ENCODE data around the gene POLR3A.

POLR3A gene

DNA sequence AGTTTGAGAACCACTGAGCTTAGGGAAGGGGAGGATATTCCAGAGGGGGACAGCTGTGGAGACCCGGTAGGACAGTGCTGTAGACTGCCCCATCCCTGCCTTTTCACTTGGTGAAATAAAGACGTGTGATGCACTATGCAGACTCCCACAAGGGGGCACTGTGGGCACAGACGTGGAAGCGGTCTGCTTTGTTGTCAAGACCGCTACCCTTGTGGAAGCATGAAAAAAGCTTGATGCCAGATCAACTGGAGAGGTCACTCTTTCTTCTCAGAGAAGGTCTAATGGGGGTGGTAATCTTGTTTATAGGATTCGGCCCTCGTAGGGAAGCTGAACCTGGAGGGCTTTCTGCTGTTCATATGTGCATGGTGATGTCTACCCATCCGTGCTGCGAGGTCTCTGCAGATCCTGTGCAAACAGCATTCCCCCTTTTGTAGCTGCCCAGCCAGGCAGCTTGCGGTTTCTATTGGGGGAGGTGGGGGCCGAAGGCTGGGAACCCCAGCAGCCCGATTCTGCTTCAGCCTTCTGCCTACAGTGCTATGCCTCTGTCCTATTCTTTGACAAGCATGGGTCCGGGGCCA lies 18.1 kb upstream of the POLR3A start:
- DNase-seq (ENCODE audit: low read depth in 1 of 2, low spot score in 1 of 2), result peak; percentile 66 to 83

DNA sequence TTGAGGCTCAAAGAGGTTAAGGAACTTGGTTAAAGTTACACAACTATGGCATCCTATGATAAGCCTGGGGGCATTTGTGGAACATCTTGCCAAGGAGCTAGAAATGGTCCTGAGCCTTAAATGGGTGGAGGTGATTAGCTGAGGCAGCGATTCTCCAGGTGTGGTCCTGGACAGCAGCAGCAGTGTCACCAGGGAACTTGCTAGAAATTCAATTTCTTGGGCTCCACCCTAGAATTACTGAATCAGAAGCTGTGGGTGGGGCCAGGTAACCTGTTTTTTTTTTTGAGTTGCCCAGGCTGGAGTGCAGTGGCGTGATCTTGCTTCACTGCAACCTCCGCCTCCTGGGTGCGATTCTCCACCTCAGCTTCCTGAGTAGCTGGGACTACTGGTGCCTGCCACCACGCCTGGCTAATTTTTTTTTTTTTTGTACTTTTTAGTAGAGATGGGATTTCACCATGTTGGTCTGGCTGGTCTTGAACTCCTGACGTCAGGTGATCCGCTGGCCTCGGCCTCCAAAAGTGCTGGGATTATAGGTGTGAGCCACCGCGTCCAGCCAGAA lies 17.5 kb upstream of the POLR3A start:
- no peak for DNase-seq (ENCODE audit: low read depth in 1 of 2, low spot score in 1 of 2)

DNA sequence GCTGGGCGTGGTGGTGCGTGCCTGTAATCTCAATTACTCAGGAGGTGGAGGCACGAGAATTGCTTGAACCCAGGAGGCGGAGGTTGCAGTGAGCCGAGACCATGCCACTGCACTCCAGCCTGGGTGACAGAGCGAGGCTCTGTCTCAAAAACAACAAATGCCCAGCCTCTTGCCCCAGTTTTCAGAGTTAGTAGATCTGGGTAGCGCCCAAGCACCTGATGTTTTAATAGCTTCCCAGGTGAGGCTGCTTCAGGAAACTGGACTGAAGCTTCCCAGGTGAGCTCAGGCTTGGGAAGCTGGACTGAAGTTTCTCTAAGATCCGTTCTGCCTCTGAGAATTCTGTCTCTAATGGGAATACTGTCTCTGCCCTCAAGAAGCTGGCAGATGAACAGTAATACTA lies 16.5 kb upstream of the POLR3A start:
- DNase-seq (ENCODE audit: low read depth in 1 of 2, low spot score in 1 of 2), result no peak

DNA sequence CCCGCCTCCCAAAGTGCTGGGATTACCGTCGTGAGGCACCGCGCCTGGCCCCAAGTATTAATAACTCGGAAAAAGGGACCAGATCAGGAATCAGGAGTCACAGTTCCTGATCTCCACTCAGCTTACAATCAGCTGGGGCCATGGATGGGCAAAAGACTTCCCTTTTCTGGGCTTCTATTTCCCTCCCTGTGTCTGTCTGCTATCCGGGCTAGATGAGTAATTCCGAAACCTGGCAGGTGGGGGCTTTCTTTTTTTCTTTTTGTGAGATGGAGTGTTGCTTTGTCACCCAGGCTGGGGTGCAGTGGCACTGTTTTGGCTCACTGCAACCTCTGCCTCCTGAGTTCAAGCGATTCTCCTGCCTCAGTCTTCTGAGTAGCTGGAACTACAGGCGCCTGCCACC lies 15.9 kb upstream of the POLR3A start:
- DNase-seq (ENCODE audit: low read depth in 1 of 2, low spot score in 1 of 2), result no peak

DNA sequence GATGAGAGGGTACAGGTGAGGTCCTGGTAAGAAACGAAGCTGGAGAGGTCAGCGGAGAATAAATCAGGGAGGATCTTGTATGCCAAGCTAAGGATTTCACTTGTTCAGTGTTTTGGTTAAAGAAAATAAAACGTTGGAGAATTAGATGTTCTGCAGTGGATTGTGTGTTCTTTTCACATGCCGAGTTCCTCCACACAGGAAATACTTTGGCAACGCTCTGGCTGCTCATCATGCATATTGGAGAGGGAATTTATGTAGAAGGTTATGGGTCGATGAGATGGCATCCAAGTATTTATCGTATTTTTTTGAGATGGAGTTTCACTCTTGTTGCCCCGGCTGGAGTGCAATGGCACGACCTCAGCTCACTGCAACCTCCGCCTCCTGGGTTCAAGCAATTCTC lies 15.4 kb upstream of the POLR3A start:
- DNase-seq (ENCODE audit: low read depth in 1 of 2, low spot score in 1 of 2), result no peak

DNA sequence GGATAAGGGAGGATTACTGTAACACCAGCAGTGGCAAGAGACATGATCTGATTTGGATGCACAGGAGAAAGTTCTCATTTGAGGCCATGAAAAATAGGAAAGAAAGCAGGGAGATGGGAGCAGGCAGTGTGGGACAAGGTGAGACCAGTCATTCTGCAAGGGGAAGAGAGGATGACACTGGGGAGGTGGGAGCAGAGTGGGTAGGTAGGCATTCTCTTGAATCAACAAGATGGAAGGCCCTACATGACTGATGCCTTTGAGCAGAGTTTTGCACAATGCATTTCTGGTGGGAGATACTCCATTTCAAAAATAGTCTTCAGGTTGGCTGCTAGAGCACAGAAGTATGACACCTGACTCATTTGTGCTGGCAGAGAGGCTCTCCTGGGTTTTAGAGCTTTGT lies 14.9 kb upstream of the POLR3A start:
- no peak for DNase-seq (ENCODE audit: low read depth in 1 of 2, low spot score in 1 of 2)

DNA sequence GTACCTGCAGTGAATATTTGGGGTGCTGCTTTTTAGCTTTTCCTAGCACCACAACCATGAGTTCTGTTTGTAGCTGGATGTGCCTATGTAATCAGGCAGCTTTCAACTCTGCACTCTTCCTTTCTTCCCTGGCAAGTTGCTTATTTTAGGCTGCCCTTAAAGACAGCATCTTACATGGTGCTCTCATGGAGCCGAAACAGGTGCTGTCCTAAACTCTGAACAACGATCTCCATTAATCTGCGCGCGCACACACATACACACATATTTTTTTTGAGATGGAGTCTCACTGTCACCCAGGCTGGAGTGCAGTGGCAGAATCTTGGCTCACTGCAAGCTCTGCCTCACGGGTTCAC lies 13.4 kb upstream of the POLR3A start:
- DNase-seq (ENCODE audit: low read depth in 1 of 2, low spot score in 1 of 2), result no peak

DNA sequence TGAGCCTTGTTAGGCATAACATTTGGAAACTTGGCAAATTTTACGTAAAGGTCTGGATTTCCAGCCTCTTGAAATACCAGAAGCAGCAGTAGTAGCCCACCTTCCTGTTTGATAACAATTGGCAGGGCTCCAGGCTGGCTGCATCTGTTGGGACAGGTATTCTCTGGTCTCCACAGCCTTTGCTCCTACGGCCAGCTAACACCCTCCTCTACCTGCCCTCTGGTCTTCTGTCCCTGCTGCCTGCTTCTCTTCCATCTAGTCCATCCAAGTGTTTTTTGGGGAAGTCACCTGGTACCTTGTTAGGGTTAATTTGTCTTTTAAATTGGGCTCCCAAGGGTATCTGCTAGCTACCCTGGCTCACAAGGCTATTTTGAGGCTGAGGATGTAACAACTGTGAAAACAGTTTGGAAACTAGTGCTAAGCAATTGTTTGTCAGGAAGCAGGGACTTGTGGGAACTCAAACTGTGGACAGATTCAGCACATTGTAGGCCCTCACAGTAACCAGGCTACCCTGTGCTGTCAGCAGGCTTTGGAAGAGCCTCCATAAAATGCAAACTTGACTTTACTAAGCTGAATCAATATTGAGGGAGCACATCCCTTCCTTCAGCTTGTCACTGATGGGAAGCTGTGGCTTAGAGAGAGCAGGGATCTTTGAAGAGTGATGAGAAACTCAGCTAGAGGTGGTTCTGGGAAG lies 12.9 kb upstream of the POLR3A start:
- no peak for DNase-seq (ENCODE audit: low read depth in 1 of 2, low spot score in 1 of 2)

DNA sequence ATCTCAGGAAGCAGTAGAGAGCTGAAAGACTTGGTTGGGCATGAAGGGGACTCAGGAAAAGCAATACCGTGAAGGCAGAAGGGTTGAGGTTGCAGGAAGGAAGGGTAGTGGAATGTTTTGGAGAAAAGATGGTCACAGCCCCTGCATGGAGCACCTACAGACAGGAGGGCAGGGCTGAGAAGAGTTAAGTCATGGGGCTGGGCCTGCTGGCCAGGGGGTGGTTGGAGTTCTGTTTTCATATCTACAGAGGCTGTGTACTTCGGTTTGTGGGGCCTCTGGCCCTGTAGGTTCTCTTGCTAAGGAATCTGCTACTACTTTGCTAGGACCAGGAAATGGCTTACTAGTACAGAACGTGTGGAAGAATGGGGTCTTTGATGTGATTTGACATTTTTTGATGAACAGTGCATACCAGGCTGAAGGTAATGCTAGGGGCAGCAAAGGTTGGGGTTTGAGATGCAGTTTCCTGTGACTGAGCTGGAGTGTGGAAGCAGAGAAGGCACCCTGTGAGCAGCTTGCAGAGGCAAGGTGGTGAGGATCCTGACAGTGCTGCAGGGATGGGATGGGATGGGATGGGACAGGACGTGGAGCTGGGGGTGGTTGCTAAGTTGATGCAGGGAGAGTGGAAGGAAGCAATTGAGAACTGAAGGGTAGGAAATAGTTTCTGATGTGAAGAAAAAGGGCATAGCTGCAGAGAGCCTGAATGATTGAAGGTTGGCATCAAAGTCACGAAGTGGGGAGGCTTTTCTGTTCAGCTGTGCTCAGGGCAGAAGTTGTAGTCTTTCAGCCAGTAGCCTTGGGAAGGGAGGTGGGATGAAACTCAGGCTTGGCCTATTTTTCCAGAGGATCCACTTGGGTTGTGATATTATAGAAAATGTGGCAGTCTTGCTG lies 12.1 kb upstream of the POLR3A start:
- no peak for DNase-seq (ENCODE audit: low read depth in 1 of 2, low spot score in 1 of 2)

DNA sequence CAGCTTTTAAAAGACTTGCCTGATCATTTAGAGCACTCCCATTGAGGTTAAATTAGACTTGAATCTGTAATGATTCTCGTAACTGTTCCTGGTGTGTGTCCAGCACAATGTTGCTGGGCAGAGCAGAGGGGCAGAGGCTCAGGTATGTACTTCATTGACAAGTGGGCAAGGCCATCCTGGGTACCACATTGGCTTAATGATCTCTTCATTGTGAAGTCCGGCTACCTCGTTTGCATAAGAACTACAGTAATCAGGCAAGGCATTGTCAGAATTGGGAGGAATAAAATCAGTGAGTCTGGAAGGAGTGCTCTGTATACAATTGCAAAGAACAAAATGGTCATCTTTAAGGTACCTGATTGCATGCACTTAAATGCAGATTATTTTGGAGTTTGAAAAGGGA lies 10.4 kb upstream of the POLR3A start:
- DNase-seq (ENCODE audit: low read depth in 1 of 2, low spot score in 1 of 2), result no peak

DNA sequence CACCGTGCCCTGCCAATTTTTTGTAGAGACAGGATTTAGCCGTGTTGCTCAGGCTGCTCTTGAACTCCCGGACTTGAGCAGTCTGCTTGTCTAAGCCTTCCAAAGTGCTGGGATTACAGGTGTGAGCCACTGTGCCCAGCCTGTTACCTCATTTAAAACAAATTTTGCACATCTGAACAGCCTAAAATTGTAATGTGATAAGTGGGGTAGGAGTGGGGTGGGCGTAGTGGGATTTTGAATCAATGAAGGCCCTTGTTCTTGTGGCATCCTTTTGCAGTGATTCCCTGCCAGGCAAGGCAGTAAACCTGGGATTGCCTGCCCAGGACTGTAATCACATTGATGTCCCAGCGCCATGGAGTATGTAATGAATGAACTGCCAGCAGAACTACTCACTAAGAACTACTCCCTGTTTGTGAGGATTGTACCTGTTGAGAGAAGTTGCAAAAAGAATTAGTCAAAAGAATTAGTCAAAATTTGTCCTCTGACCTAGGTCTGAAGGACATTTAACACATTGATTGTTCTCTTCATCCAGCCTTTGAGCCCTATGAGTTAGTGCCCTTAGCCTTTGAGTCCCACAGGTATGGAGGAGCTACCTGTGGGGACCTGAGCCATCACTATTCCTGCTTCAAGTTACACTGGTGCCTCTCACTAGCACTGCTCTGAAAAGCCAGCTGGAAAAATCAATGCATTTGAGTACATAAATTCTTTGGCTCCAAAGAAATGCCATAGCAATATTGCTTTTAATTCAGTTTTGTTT lies 9.7 kb upstream of the POLR3A start:
- no peak for DNase-seq (ENCODE audit: low read depth in 1 of 2, low spot score in 1 of 2)

DNA sequence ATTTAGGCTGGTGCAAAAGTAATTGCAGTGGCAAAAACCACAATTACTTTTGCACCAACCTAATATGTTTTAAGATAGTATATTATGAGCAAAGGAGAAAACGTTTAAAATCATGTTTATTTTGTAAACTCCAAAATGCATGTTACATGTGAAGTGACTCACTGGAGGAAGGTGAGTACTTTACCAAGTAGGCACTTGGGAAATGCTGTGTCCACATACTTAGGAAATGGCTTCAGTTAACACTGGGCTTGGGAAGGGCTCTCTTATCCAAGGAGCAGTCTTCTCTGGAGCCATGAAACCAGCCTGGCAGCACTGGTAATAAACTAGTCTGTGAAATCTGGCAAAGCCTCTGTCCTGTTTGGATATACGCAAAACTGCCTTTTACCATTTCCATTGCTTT lies 8.8 kb upstream of the POLR3A start:
- DNase-seq (ENCODE audit: low read depth in 1 of 2, low spot score in 1 of 2), result no peak

DNA sequence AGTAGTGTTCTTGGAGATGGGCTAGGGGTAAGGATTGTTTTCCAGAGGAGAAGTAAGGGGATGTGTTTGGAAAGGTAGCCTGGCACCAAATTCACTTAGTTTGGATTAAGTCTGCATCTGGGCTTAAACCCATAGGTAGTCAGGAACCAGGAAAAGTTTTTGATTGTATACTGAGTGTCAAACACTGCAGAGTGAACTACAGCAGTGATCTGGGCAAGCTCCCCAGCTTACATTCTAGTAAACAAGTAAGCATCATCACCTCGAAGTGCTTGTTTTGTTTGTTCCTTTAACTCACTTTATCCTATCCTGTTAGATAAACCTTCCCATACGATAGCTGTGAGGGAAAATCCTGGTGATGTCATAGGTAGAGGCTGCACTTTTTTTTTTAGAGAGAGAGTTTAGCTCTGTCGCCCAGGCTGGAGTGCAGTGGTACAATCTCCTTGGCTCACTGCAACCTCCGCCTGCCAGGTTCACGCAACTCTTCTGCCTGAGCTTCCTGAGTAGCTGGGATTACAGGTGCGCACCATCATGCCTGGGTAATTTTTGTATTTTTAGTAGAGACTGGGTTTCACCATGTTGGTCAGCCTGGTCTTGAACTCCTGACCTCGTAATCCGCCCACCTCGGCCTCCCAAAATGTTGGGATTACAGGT lies 6.7 kb upstream of the POLR3A start:
- DNase-seq (ENCODE audit: low read depth in 1 of 2, low spot score in 1 of 2), result no peak

DNA sequence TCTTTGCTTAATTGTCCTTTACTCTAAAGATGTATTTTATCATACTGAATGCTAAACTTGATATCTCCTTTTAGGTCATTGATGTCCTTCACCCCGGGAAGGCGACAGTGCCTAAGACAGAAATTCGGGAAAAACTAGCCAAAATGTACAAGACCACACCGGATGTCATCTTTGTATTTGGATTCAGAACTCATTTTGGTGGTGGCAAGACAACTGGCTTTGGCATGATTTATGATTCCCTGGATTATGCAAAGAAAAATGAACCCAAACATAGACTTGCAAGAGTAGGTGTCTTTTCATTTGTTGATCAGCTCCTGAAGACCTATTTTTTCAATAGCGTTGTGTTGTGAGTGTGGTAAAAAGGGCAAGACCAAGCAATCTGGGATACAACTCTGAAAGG lies 6.1 kb upstream of the POLR3A start:
- no peak for DNase-seq (ENCODE audit: low read depth in 1 of 2, low spot score in 1 of 2)

DNA sequence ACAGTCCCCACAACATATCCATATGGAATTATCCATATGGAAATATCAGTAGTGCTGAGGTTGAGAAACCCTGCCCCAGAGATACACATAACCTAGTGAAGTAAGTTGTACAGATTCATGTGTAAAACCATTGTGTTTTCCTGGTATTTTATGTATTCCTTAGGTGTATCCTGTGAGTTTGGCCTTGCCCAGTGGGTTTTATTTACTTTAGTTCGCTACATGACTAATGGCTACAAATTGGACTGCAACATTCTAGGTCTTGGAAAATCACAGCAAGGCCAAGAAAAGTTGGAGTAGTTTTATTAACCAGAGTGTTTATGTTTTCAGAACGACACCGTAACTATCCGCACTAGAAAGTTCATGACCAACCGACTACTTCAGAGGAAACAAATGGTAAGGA lies 5.7 kb upstream of the POLR3A start:
- no peak for DNase-seq (ENCODE audit: low read depth in 1 of 2, low spot score in 1 of 2)

DNA sequence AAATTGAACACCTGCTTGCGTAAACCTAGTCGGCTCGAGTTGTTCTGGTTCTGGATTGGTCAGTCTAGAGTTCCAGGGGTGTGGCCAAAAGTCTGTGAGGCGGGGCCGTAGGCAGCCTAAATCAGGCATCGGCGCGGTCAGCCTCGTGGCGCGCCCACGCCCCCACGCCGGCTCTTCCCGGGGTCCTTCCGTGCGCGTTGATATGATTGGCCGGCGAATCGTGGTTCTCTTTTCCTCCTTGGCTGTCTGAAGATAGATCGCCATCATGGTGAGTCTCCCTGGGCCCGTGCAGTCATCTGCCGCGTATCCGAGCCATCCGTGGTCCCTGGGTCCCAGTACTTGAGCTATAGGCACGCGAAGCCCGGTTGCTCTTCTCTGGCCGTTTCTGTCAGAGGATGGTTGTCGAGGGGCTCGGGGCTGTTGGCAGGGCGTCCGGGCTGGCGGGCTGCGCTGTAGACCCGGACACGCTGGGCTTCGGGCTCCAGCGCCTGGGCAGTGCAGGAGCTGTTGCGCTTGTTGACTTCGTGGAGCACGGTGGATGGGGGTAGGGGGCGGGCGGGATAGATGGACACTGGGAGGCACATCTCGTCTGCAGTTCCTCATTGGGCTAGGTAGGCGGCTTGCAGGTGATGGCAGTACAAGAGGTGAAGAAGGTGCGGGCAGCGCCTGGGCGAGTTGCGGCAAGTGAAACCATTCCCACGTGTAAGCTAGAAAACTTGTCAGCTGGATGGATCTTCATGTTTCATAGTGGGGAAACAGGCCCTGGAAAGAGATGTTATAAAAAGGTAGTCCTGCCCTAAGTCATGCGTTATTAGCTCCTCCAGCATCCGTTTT lies 4.5 kb upstream of the POLR3A start, which contains the start of gene RPS24:
TSS of gene RPS24 (plus strand) at position 227 of the 834 bp plus-strand sequence. CDS start at position 266, 39 bp downstream.
- peak; percentile 88 to 95 for DNase-seq (ENCODE audit: low read depth in 1 of 2, low spot score in 1 of 2)

DNA sequence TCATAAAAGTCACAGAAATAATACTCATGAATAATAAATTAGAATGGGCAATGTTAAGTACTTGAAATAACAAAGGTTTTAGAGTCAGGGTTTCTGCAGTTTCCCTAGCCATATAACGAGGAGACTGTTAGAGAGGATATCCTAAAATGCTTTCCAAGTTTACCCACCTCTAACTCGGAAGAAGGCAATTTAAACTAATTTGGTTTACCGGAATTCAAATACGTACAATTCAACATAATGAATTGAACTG lies 4.0 kb upstream of the POLR3A start:
- no peak for DNase-seq (ENCODE audit: low read depth in 1 of 2, low spot score in 1 of 2)

DNA sequence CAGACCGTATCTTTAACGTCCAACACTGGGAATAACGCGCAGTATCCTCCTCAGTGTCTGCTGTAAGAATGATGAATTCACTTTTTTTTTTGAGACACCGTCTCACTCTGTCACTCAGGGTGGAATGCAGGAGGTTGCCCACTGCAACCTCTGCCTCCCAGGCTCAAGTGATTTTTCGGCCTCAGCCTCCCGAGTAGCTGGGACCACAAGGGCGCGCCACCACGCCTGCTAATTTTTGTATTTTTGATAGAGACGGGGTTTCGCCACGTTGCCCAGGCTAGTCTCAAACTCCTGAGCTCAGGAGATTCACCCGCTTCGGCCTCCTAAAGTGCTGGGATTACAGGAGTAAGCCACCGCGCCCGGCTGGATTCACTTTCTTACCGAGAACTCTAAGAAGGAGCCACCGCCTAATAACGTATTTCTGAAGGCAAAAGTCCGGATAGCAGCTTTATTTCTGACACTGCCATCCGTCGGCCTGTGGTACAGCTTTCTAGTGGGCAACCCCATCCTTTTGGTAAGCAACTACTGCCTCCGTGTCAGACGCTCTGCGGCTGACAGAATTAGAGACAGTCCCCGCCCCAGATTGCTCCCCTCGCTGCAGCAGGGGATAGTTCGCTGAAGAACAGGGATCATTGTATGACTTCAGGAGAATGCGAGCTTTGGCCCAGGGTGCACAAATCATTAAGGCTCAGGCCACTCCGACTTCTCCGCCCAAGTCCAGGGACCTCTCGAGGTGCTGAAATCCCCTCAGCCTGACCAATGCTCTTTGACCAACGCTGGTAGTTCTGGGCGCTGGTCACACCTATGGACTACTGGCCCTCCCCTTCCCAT lies 662 bp downstream of the POLR3A start:
- DNase-seq (ENCODE audit: low read depth in 1 of 2, low spot score in 1 of 2), result no peak

DNA sequence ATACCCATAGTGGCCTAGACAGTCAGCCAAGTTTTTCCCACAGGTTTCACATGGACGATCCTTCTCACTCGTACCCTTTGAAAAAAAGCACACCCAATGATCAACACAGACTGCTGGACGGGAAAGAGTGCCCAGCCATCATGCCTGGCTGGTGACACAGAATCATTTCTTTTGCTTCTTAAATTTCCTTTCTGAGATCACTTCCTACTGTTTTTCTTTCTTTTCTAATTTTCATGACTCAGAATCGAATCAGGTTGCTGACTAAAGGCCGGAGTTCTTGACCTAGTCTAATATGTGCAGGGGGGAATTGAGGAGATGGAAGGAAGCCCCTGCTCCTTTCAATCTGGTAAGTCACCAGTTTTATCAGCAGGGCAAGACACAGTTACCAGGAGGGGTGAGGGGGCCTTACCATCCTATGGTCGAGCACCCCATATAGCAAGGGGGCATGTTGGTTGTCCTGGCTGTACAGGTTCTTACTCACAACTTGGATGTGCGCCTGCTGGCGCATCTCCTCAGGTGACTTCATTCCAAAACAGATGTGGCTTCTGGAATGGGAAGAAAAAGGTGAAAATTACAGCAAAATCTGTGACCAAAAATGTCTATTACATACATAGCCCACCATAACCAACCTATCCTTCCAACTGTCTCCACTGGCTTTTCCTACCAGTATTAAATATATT lies 3.5 kb downstream of the POLR3A start:
- no peak for DNase-seq (ENCODE audit: low read depth in 1 of 2, low spot score in 1 of 2)

Data from activated CD4-positive, alpha-beta T cell treated with anti-CD3 and anti-CD28 coated beads, Interleukin-2, amount 50 U/mL, for 24 hours (primary cell).